Activated CD4-positive, alpha-beta T cell treated with anti-CD3 and anti-CD28 coated beads, Interleukin-2, amount 10 ng/mL, durations not matched to agents 7 days and 5 days (primary cell): Measurements from ENCODE around the gene JAKMIP1. TPM values are rescaled to one million over a fixed set of nuclear protein-coding genes. Genes with fewer than 3 reads are reported as not detected.
A peak's percentile ranks its signal among the peaks of the same experiment; 100 is the strongest.

Experiments used
- CTCF ChIA-PET: fragments of 350-600 bp; sonication (Branson Sonifier 250); formaldehyde crosslinking; loops from one replicate; lab custom pipeline; 2021; ENCODE audit warnings: antibody characterized with exemption; lab: Charles Lee
- POLR2A ChIA-PET: fragments of 350-600 bp; sonication (Branson Sonifier 250); formaldehyde crosslinking; loops from one replicate; lab custom pipeline; 2021; ENCODE audit warnings: antibody characterized with exemption; lab: Charles Lee
- DNase-seq: peaks from one replicate; pipeline ENCODE4 v3.0.0-alpha.2; 2020
- H3K27ac Mint-ChIP-seq: one replicate; pipeline ENCODE4 v1.8.0; 2021; ENCODE audit warnings: mild to moderate bottlenecking, moderate library complexity, mixed read lengths
- H3K27me3 Mint-ChIP-seq: one replicate; pipeline ENCODE4 v1.8.0; 2021; ENCODE audit warnings: mixed read lengths
- H3K36me3 Mint-ChIP-seq: one replicate; pipeline ENCODE4 v1.8.0; 2021; ENCODE audit warnings: low read depth, mixed read lengths
- H3K4me1 Mint-ChIP-seq: one replicate; pipeline ENCODE4 v1.8.0; 2021; ENCODE audit warnings: mixed read lengths
- H3K4me3 Mint-ChIP-seq: one replicate; pipeline ENCODE4 v1.8.0; 2021; ENCODE audit warnings: mild to moderate bottlenecking, moderate library complexity, mixed read lengths
- H3K9me3 Mint-ChIP-seq: one replicate; pipeline ENCODE4 v1.8.0; 2021; ENCODE audit warnings: mixed read lengths
- total RNA-seq, 2 experiments: library from RNA; stranded (reverse); gene quantifications; one replicate each; pipeline ENCODE4 v1.2.3, GENCODE V29; 2021

Gene JAKMIP1
- total RNA-seq, 2 experiments from 2014 or later, result 9.6 to 10.9 TPM

- CTCF ChIA-PET, result no interaction called here
- no peak overlapping the region for H3K4me3 Mint-ChIP-seq
- H3K9me3 Mint-ChIP-seq, result no peaks in the 10 kb centered on the region
- H3K4me1 Mint-ChIP-seq, result no peaks in the 10 kb centered on the region
- no peaks in the 10 kb centered on the region for H3K27me3 Mint-ChIP-seq
- POLR2A ChIA-PET, result no interaction called here
- no peaks in the 10 kb centered on the region for H3K36me3 Mint-ChIP-seq
- H3K27ac Mint-ChIP-seq, result no peak overlapping the region
- no peak for DNase-seq
These were observed 169.7 kb downstream of the JAKMIP1 start for GRCh38 chr4:6030679-6031078.

GRCh38 chr4:6029254-6029653 is 171.1 kb downstream of the JAKMIP1 start:
- DNase-seq, result no peak
- no peak overlapping the region for H3K4me3 Mint-ChIP-seq
- no peaks in the 10 kb centered on the region for H3K36me3 Mint-ChIP-seq
- ChIA-PET CTCF (no interaction called here), POLR2A (no interaction called here)
- no peak overlapping the region for H3K27ac Mint-ChIP-seq
- no peaks in the 10 kb centered on the region for H3K27me3 Mint-ChIP-seq
- H3K4me1 Mint-ChIP-seq, result no peaks in the 10 kb centered on the region
- H3K9me3 Mint-ChIP-seq, result no peaks in the 10 kb centered on the region

- H3K4me1 Mint-ChIP-seq, result no peaks in the 10 kb centered on the region
- H3K27ac Mint-ChIP-seq, result no peak overlapping the region
- ChIA-PET CTCF (no interaction called here), POLR2A (no interaction called here)
- H3K9me3 Mint-ChIP-seq, result no peaks in the 10 kb centered on the region
- H3K27me3 Mint-ChIP-seq, result no peaks in the 10 kb centered on the region
- no peak overlapping the region for H3K4me3 Mint-ChIP-seq
- DNase-seq, result no peak
- no peaks in the 10 kb centered on the region for H3K36me3 Mint-ChIP-seq
These were observed 172.2 kb downstream of the JAKMIP1 start for GRCh38 chr4:6028168-6028567.

- no peaks in the 10 kb centered on the region for H3K27me3 Mint-ChIP-seq
- ChIA-PET POLR2A (no interaction called here), CTCF (interaction anchor here (0.7 kb wide), 1 partner anchor 16 kb away, joined by 4 read pairs; no protein-coding TSS in a partner anchor)
- no peak for DNase-seq
- H3K27ac Mint-ChIP-seq, result no peak overlapping the region
- no peaks in the 10 kb centered on the region for H3K9me3 Mint-ChIP-seq
- H3K4me3 Mint-ChIP-seq, result no peak overlapping the region
- no peaks in the 10 kb centered on the region for H3K4me1 Mint-ChIP-seq
- no peaks in the 10 kb centered on the region for H3K36me3 Mint-ChIP-seq
These were observed 173.0 kb downstream of the JAKMIP1 start for GRCh38 chr4:6027392-6027791.

GRCh38 chr4:6024313-6024960 is 175.9 kb downstream of the JAKMIP1 start:
- H3K27ac Mint-ChIP-seq, result no peak overlapping the region
- H3K4me1 Mint-ChIP-seq, result no peaks in the 10 kb centered on the region
- POLR2A ChIA-PET, result no interaction called here
- H3K4me3 Mint-ChIP-seq, result no peak overlapping the region
- CTCF ChIA-PET, result interaction anchor here (1.0 kb wide), 1 partner anchor 10 kb away, joined by 3 read pairs; no protein-coding TSS in a partner anchor
- no peaks in the 10 kb centered on the region for H3K36me3 Mint-ChIP-seq
- H3K9me3 Mint-ChIP-seq, result no peaks in the 10 kb centered on the region
- DNase-seq, result no peak
- no peaks in the 10 kb centered on the region for H3K27me3 Mint-ChIP-seq

GRCh38 chr4:6023731-6024130 is 176.6 kb downstream of the JAKMIP1 start:
- no peak for DNase-seq
- Mint-ChIP-seq H3K4me1 (no peaks in the 10 kb centered on the region), H3K27ac (no peak overlapping the region), H3K9me3 (no peaks in the 10 kb centered on the region), H3K4me3 (no peak overlapping the region), H3K27me3 (no peaks in the 10 kb centered on the region), H3K36me3 (no peaks in the 10 kb centered on the region)
- ChIA-PET POLR2A (no interaction called here), CTCF (no interaction called here)

GRCh38 chr4:6022607-6023288 is 177.6 kb downstream of the JAKMIP1 start:
- ChIA-PET POLR2A (no interaction called here), CTCF (no interaction called here)
- Mint-ChIP-seq H3K27ac (no peak overlapping the region), H3K4me1 (no peaks in the 10 kb centered on the region), H3K4me3 (no peak overlapping the region), H3K36me3 (no peaks in the 10 kb centered on the region), H3K27me3 (no peaks in the 10 kb centered on the region), H3K9me3 (no peaks in the 10 kb centered on the region)
- DNase-seq, result no peak

GRCh38 chr4:6021831-6022606 is 178.3 kb downstream of the JAKMIP1 start:
- H3K27ac Mint-ChIP-seq, result no peak overlapping the region
- POLR2A ChIA-PET, result no interaction called here

GRCh38 chr4:6020613-6021012 is 179.7 kb downstream of the JAKMIP1 start:
- POLR2A ChIA-PET, result no interaction called here
- H3K4me1 Mint-ChIP-seq, result no peaks in the 10 kb centered on the region

More at GRCh38 chr4:6021831-6022606, 178.3 kb downstream of the JAKMIP1 start:
- H3K4me1 Mint-ChIP-seq, result no peaks in the 10 kb centered on the region
- no peaks in the 10 kb centered on the region for H3K9me3 Mint-ChIP-seq
- H3K36me3 Mint-ChIP-seq, result no peaks in the 10 kb centered on the region
- DNase-seq, result no peak
- H3K27me3 Mint-ChIP-seq, result no peaks in the 10 kb centered on the region
- H3K4me3 Mint-ChIP-seq, result no peak overlapping the region
- CTCF ChIA-PET, result no interaction called here

GRCh38 chr4:6019316-6020263 is 180.8 kb downstream of the JAKMIP1 start:
- POLR2A ChIA-PET, result no interaction called here
- no peak overlapping the region for H3K27ac Mint-ChIP-seq
- CTCF ChIA-PET, result no interaction called here
- no peaks in the 10 kb centered on the region for H3K9me3 Mint-ChIP-seq
- H3K27me3 Mint-ChIP-seq, result no peaks in the 10 kb centered on the region
- H3K4me3 Mint-ChIP-seq, result no peak overlapping the region
- DNase-seq, result peak; percentile 45
- no peaks in the 10 kb centered on the region for H3K4me1 Mint-ChIP-seq
- no peaks in the 10 kb centered on the region for H3K36me3 Mint-ChIP-seq

More at GRCh38 chr4:6020613-6021012, 179.7 kb downstream of the JAKMIP1 start:
- Mint-ChIP-seq H3K36me3 (no peaks in the 10 kb centered on the region), H3K9me3 (no peaks in the 10 kb centered on the region), H3K4me3 (no peak overlapping the region), H3K27ac (no peak overlapping the region), H3K27me3 (no peaks in the 10 kb centered on the region)
- DNase-seq, result no peak
- CTCF ChIA-PET, result no interaction called here

- Mint-ChIP-seq H3K4me3 (no peak within 1 kb of the TSS), H3K4me1 (no peaks in the 10 kb centered on the region), H3K9me3 (no peaks in the 10 kb centered on the region), H3K27me3 (no peaks in the 10 kb centered on the region), H3K36me3 (no peaks in the 10 kb centered on the region), H3K27ac (no peak within 1 kb of the TSS)
- CTCF ChIA-PET, result no interaction called here
- POLR2A ChIA-PET, result no interaction called here
- no peak for DNase-seq
These were observed 182.0 kb downstream of the JAKMIP1 start, which contains the start of gene C4orf50 for GRCh38 chr4:6018331-6018730. C4orf50 (minus strand) TSS chr4:6018431.

- Mint-ChIP-seq H3K9me3 (no peaks in the 10 kb centered on the region), H3K4me1 (no peaks in the 10 kb centered on the region), H3K36me3 (no peaks in the 10 kb centered on the region), H3K27me3 (no peaks in the 10 kb centered on the region), H3K4me3 (no peak overlapping the region), H3K27ac (no peak overlapping the region)
- ChIA-PET POLR2A (no interaction called here), CTCF (no interaction called here)
- no peak for DNase-seq
These were observed 182.5 kb downstream of the JAKMIP1 start for GRCh38 chr4:6017800-6018199.
